ENCODE results near the gene LAMC2.

Gene LAMC2

DNA sequence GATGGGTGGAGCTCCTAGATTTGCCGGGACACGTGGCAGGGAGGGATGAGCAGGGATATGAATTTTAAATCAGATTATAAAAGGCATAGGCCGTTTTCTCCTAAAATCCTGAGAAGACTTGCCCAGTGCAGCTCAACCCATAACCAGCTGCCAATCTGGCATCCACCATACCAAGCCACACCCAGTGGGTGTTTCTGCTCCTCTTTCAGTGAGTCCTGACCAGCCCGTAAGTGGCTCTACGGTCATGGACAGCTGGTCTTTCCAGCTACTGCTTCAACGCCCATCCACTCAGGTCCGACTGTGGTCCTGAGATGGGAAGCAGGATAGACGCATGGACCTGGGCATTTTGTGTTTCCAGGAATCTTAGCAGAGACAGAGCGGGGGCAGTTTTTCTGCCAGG is 107.2 kb downstream of the LAMC2 start:
- TF ChIP-seq CREB1 (IDR thresholded peaks at IDR 0.05; ENCODE audit: low read depth) = no peak
- no peak for TF ChIP-seq TCF12 (IDR thresholded peaks at IDR 0.05; ENCODE audit: low read depth)
- TF ChIP-seq RAD21 (IDR thresholded peaks at IDR 0.05; ENCODE audit: low read depth) = no peak
- TF ChIP-seq, protein P1, sequence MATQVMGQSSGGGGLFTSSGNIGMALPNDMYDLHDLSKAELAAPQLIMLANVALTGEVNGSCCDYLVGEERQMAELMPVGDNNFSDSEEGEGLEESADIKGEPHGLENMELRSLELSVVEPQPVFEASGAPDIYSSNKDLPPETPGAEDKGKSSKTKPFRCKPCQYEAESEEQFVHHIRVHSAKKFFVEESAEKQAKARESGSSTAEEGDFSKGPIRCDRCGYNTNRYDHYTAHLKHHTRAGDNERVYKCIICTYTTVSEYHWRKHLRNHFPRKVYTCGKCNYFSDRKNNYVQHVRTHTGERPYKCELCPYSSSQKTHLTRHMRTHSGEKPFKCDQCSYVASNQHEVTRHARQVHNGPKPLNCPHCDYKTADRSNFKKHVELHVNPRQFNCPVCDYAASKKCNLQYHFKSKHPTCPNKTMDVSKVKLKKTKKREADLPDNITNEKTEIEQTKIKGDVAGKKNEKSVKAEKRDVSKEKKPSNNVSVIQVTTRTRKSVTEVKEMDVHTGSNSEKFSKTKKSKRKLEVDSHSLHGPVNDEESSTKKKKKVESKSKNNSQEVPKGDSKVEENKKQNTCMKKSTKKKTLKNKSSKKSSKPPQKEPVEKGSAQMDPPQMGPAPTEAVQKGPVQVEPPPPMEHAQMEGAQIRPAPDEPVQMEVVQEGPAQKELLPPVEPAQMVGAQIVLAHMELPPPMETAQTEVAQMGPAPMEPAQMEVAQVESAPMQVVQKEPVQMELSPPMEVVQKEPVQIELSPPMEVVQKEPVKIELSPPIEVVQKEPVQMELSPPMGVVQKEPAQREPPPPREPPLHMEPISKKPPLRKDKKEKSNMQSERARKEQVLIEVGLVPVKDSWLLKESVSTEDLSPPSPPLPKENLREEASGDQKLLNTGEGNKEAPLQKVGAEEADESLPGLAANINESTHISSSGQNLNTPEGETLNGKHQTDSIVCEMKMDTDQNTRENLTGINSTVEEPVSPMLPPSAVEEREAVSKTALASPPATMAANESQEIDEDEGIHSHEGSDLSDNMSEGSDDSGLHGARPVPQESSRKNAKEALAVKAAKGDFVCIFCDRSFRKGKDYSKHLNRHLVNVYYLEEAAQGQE (IDR thresholded peaks at IDR 0.05; ENCODE audit: low read depth) = no peak
- no peak for TF ChIP-seq YY1 (IDR thresholded peaks at IDR 0.05; ENCODE audit: low read depth)
- TF ChIP-seq TAF1 (IDR thresholded peaks at IDR 0.05; ENCODE audit: low read depth) = no peak
- TF ChIP-seq NFIC (IDR thresholded peaks at IDR 0.05) = no peak
- TF ChIP-seq EGR1 (IDR thresholded peaks at IDR 0.05) = no peak
- no peak for TF ChIP-seq EP300 (IDR thresholded peaks at IDR 0.05; ENCODE audit: borderline replicate concordance)
- no peak for TF ChIP-seq TEAD4 (IDR thresholded peaks at IDR 0.05)
- no peak for TF ChIP-seq FOXM1 (IDR thresholded peaks at IDR 0.05; ENCODE audit: borderline replicate concordance, low read depth)
- TF ChIP-seq, protein P2, sequence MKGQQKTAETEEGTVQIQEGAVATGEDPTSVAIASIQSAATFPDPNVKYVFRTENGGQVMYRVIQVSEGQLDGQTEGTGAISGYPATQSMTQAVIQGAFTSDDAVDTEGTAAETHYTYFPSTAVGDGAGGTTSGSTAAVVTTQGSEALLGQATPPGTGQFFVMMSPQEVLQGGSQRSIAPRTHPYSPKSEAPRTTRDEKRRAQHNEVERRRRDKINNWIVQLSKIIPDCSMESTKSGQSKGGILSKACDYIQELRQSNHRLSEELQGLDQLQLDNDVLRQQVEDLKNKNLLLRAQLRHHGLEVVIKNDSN (IDR thresholded peaks at IDR 0.05) = no peak

GRCh38 chr1:183293876-183294275 is 107.8 kb downstream of the LAMC2 start:
- no peak for TF ChIP-seq NFIC (IDR thresholded peaks at IDR 0.05)
- TF ChIP-seq TEAD4 (IDR thresholded peaks at IDR 0.05) = no peak
- TF ChIP-seq, protein P3, sequence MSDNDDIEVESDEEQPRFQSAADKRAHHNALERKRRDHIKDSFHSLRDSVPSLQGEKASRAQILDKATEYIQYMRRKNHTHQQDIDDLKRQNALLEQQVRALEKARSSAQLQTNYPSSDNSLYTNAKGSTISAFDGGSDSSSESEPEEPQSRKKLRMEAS (IDR thresholded peaks at IDR 0.05) = no peak
- no peak for TF ChIP-seq FOXM1 (IDR thresholded peaks at IDR 0.05; ENCODE audit: borderline replicate concordance, low read depth)
